Cerebellar nuclear complex (tissue), 1 donor: ENCODE data around the gene SGCD.

Experiments
- DNase-seq, 2 experiments: peaks; one replicate each; lab custom pipeline; 2025; lab: John Stamatoyannopoulos, UW

Gene SGCD

GRCh38 chr5:156361436-156362109 is 34.6 kb downstream of the SGCD start:
- no peak for DNase-seq

GRCh38 chr5:156363861-156364260 is 36.9 kb downstream of the SGCD start:
- no peak for DNase-seq

GRCh38 chr5:156366521-156366920 is 39.6 kb downstream of the SGCD start:
- no peak for DNase-seq

GRCh38 chr5:156367597-156367996 is 40.6 kb downstream of the SGCD start:
- no peak for DNase-seq

GRCh38 chr5:156375895-156376495 is 49.0 kb downstream of the SGCD start:
- no peak for DNase-seq

GRCh38 chr5:156376751-156377150 is 49.8 kb downstream of the SGCD start:
- DNase-seq: no peak

- DNase-seq: no peak
Observed at GRCh38 chr5:156378159-156378558, 51.2 kb downstream of the SGCD start.

GRCh38 chr5:156379206-156379605 is 52.2 kb downstream of the SGCD start:
- no peak for DNase-seq

GRCh38 chr5:156380848-156381247 is 53.9 kb downstream of the SGCD start:
- DNase-seq: no peak

- no peak for DNase-seq
Observed at GRCh38 chr5:156383510-156384265, 56.7 kb downstream of the SGCD start.

- DNase-seq: no peak
Observed at GRCh38 chr5:156385416-156385815, 58.5 kb downstream of the SGCD start.

GRCh38 chr5:156386976-156387375 is 60.0 kb downstream of the SGCD start:
- DNase-seq: no peak

GRCh38 chr5:156387391-156387790 is 60.4 kb downstream of the SGCD start:
- DNase-seq: no peak

GRCh38 chr5:156388233-156388632 is 61.3 kb downstream of the SGCD start:
- no peak for DNase-seq

GRCh38 chr5:156391139-156391538 is 64.2 kb downstream of the SGCD start:
- no peak for DNase-seq

- DNase-seq: no peak
Observed at GRCh38 chr5:156393980-156394379, 67.0 kb downstream of the SGCD start.

GRCh38 chr5:156394642-156395305 is 67.8 kb downstream of the SGCD start:
- no peak for DNase-seq

- DNase-seq: no peak
Observed at GRCh38 chr5:156395306-156395675, 68.3 kb downstream of the SGCD start.

GRCh38 chr5:156396063-156396829 is 69.3 kb downstream of the SGCD start:
- DNase-seq: no peak

- DNase-seq: no peak
Observed at GRCh38 chr5:156396830-156397081, 69.8 kb downstream of the SGCD start.

- no peak for DNase-seq
Observed at GRCh38 chr5:156399323-156399722, 72.4 kb downstream of the SGCD start.
